HG03378 (cell line): ENCODE measurements around the gene BCL7A.

Experiments used
- ATAC-seq: cut with Tn5 transposase; IDR thresholded peaks from one replicate; pipeline ENCODE4 v1.9.1; 2021; ENCODE audit warnings: mild to moderate bottlenecking, moderate library complexity; ENCODE audit not compliant: unreplicated experiment

Gene BCL7A

GRCh38 chr12:122073815-122074214 lies 52.1 kb downstream of the BCL7A start:
- ATAC-seq = no peak

DNA sequence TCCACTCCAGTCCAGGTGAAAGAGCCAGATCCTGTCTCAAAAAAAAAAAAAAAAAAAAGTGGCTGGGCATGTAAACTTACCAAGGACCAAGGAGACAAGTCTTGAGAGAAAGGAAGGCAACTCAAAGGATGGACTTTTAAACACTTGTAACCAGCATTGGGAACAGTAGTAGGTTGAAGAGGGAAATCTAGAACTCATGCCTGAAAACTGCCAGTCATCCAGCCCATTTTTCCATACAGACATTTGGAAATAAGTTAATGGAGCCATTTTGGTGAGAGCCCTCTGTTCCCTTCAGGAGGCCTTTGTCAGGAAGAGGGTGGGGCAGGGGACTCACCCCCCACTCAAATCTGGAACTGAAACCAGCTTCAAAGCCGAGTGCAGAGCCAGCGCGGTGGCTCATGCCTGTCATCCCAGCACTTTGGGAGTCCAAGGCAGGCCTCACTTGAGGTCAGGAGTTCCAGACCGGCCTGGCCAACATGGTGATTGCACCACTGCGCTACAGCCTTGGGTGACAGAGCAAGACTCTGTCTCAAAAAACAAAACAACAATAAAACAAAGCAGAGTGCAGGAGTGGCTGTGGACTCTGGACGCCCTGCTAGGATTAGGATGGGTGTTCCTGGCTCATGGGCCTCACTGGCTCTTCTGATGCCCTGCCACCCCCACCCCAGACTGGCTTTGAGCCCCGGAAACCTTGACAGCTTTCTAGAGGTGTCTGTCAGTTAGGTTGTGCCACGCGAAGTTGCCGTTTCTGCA lies 55.2 kb downstream of the BCL7A start:
- no peak for ATAC-seq

- peak; percentile 43 for ATAC-seq
Measured at GRCh38 chr12:122078141-122079032, 56.7 kb downstream of the BCL7A start, which contains the start of gene MLXIP. TSS of gene MLXIP (plus strand) at chr12:122078756. CDS start at chr12:122078854, 98 bp downstream.

- peak; percentile 10 for ATAC-seq
Measured at GRCh38 chr12:122079033-122079531, 57.4 kb downstream of the BCL7A start.

DNA sequence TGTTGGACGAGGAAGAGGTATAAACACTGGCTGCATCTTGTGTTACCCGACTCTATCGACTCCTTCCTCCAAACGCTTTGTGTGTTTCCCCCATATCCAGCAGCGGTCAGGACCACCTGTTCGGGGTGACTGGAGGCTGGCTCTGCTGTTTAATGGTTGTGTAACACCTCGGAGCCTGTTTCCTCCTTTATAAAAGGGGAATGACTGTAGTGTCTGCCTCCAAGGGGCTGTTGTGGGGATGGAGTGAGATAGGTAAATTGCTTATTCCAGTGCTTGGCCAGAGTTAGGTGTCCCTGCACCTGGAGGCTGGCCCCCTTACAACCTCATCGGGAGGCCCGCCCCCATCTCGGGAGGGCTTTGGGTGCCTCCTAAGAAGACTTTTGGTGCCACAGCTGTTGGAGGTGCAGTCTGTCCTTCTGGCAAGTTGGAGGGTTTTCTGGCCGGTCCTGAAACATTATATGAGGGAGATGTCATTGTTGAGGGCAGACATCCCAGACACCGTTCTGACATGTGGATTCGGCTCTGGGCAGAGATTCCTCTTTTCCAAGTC lies 57.9 kb downstream of the BCL7A start:
- no peak for ATAC-seq

GRCh38 chr12:122080149-122081082 lies 58.7 kb downstream of the BCL7A start:
- no peak for ATAC-seq

DNA sequence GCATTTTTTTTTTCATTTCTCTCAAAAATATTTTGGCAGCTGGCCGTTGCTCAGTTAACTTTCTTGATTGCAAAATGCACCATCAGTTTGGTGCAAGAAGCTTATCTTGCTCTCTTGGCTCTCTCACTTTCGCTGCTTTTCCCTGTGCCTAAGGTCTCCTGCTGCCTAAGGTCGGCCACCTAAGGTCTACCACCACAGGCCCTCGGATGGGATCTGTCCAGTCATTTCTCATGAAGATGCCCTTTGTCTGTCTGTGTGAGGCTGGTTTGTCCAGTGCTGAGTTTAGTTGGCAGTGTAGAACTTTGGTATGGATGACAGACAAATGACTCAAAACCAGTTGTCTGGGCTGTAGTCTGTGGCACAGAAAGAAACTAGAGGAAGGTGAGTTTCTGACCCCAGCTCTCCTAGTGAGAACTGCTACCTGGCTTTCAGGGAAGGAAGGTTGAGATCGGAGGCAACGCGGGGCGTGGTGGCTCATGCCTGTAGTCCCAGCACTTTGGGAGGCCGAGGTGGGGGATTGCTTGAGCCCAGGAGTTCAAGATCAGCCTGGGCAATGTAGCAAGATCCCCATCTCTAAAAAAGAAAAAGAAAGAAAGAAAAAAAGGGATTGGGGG lies 59.5 kb downstream of the BCL7A start:
- no peak for ATAC-seq

- ATAC-seq = peak; percentile 49
Measured at GRCh38 chr12:122081697-122082221, 60.1 kb downstream of the BCL7A start.

DNA sequence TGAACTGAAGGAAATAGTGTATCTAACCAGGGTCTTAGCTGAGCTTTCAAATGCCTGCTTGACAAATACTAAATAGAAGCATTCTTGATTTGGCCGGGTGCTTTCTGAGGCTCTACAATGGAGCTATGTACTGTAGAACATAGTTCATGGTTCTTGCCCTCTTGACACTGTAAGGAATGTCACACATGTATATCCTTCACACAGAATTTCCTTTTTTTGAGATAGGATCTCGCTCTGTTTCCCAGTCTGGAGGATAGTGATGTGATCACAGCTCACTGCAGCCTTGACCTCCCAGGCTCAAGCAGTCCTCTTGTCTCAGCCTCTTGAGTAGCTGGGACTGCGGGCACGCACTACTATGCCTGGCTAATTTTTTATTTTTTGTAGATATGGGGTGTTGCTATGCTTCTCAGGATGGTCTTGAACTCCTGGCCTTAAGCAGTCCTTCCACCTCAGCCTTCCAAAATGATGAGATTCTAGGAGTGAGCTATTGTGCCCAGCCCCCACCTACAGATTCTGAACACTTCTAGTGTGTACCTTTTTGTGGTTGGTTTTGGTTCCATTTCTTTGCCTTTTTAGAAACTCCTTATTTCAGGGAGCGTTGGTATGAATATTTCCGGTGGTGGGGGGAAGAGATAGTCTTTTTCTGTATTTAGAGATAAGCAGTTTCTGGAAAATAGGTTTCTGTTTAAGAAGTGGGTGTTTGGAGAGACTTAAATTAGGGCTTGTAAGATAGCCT lies 61.1 kb downstream of the BCL7A start:
- ATAC-seq = no peak

- no peak for ATAC-seq
Measured at GRCh38 chr12:122084857-122085405, 63.2 kb downstream of the BCL7A start.

DNA sequence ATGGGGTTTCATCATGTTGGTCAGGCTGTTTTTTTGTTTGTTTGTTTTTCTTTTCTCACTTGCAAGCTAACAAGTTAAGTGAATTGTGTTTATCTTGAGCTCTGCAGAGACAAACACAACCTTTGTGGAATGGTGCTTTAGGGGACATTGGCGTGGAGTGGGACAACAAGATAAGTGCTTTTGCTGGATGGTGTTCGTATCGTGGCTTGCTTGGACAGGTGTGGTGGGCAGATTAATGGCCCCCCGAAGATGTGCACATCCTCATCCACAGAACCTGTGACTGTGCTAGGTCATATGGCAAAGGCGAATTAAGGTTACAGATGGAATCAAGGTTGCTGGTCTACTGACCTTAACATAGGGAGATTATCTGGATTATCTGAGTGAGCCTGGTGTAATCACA lies 63.9 kb downstream of the BCL7A start:
- ATAC-seq = no peak

DNA sequence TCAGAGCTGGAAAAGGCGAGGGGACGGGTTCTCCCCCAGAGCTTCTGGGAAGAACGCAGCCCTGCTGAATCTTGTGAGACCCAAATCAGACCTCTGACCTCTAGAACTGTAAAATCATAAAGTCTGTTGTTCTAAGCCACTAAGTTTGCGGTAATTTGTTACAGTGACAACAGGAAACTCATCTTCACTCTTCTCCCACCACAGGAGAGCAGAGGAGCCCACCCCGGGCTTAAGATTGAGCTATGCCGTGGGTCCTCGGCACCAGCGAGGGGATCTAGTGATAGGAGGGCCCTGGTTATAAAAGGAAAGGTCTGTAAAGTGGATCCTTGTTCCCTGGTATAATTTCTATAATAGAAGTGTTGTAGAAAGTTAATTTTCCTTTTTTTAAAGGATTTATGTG lies 64.4 kb downstream of the BCL7A start:
- ATAC-seq = no peak

GRCh38 chr12:122086641-122087285 lies 65.1 kb downstream of the BCL7A start:
- ATAC-seq = no peak

DNA sequence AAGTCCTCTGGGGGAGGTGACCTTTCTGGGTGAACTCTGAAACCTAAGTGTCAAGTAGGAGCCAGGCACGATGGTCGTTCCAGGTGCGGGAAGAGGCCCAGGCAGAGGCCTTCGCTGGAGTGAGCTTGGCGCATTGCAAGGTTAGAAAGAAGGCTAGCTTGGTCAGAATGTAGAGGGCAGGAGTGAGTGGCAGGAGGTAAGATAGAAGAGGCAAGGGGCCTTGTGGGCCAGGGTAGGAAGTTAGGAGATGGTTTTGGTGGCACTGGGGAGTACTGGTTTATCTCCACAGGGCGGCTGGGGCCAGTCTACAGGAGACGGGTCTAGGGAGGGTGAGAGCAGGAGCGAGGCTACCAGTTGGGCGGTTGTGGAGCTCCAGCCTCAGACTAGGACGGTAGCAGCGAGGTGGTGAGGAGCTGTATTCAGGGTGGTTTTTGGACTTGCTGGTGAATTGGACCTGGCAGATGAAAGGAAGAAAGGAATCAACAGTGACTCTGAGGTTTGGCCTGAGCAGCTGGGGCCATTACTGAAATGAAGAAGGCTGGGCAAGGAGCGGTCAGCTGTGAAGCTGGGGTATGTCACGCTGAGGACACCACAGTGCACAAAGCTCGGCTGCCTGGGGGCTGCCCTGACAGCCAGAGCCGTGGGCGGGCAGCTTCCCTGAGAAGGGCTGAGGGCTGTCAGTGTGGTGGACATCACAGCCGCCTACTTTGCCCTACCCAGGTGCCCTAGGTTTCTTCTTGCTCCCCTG lies 65.9 kb downstream of the BCL7A start:
- no peak for ATAC-seq

DNA sequence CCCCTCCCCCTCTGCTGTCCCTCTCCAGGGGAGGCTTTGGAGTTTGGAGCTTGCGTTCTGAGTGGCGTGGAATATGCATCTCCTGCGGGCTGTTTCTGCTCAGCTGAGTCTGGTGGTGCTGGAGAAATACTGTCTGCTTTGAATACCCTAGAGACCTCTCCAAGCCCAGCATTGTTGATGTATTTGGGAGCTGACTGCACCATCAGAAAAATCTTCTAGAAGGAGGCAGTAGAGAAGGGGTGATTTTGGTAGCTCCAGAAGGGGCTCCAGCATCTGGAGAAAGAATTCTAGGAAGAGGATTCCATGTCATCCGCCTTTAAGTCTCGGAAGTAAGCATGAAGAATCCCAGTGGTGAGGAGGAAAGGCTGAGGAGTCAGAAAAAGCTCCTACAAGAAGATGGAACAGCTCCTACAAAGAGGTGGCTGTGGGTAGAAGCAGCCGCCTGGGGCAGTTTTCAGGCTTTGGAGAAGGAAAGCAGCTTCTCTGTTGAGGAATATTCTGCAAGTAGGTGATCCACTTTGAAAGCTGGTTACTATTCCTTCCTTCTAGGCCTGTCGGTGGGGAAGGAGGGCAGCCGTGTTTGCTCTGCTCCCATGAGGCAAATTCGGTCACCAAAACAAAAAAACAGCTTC lies 66.6 kb downstream of the BCL7A start:
- ATAC-seq = no peak

DNA sequence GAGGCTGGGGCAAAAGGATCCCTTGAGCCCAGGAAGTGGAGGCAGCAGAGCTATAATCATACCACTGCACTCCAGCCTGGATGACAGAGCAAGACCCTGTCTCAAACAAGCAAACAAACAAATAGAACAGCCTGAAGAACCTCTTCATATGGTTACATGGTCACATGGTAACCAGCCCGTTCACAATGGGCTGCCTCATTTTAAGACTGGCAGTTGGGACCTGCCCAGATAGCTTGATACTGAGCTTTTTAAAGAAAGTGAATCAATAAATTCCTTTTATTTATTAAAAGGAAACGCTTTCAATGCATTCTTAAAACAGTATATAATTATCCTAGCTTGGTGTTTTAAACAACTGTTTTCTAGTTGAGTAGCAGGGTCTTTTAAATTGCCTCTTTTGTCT lies 67.4 kb downstream of the BCL7A start:
- no peak for ATAC-seq
